K562 (cell line): Measurements from ENCODE around the gene APBB2. TPM values are rescaled to one million over a fixed set of nuclear protein-coding genes. Genes with fewer than 3 reads are reported as not detected.

ENCODE experiments used
- ATAC-seq: fragments of 200-7000 bp; cut with Tn5 transposase; 3 replicates; pipeline ENCODE4 v1.9.1; 2020; ENCODE audit warnings: moderate library complexity
- BruUV-seq: library from RNA; stranded (reverse); fragments of 400-500 nt; replicated peaks from 2 replicates; lab custom pipeline; 2021; lab: Mats Ljungman, UMichigan
- CTCF ChIA-PET: fragments of 300-600 bp; formaldehyde crosslinking; extraction: SDS; loops from one replicate; lab custom pipeline; 2021; ENCODE audit warnings: low intra/inter-chr PET ratio; lab: Yijun Ruan, JAX
- POLR2A ChIA-PET: fragments of 300-600, 350-650 bp; sonication (Branson Sonifier 250); formaldehyde crosslinking; extraction: SDS; loops from one replicate; lab custom pipeline; 2021; ENCODE audit warnings: antibody characterized with exemption, inconsistent platforms; lab: Yijun Ruan, JAX
- DNase-seq, 4 experiments: peaks; one replicate each; pipeline versions ENCODE4 v3.0.0 to v3.0.0-alpha.2; 2011 to 2018; ENCODE audit warnings: low spot score in 3 of 4, mixed read lengths in 3 of 4; ENCODE audit errors: extremely low read depth in 1 of 4
- FAIRE-seq: peaks from 2 replicates; lab custom pipeline; 2011; peaks lifted over from hg19 to GRCh38; lab: Jason Lieb, UNC
- H2AFZ ChIP-seq: 2 replicates; pipeline ENCODE4 v1.6.0; 2011; ENCODE audit warnings: low read depth, low read length, control low read depth, inconsistent platforms
- H3K27ac ChIP-seq: fragments of 200-600 bp; 3 replicates; pipeline ENCODE4 v1.8.0; 2011; ENCODE audit warnings: low read depth, mild to moderate bottlenecking, control low read depth, inconsistent platforms, low read length, moderate library complexity, mixed read lengths; ENCODE audit errors: extremely low read depth
- H3K27me3 ChIP-seq, 2 experiments: fragments of 300-600 bp in 1 of 2; 2 replicates in 1 of 2; 3 replicates in 1 of 2; pipeline versions ENCODE4 v1.6.0 to v1.8.0; 2011; ENCODE audit warnings: inconsistent platforms in 2 of 2, low read length in 2 of 2, mild to moderate bottlenecking in 1 of 2, mixed read lengths in 1 of 2, moderate library complexity in 1 of 2; ENCODE audit not compliant: control insufficient read depth in 2 of 2, insufficient read depth in 2 of 2
- H3K36me3 ChIP-seq: fragments of 300-600 bp; 3 replicates; pipeline ENCODE4 v1.8.0; 2011; ENCODE audit warnings: mild to moderate bottlenecking, low read length, inconsistent platforms; ENCODE audit not compliant: control insufficient read depth, insufficient read depth
- H3K4me1 ChIP-seq, 2 experiments: fragments of 200-600 bp in 1 of 2; replicated peaks in 1 of 2; 2 replicates in 1 of 2; 3 replicates in 1 of 2; pipeline versions ENCODE4 v1.5.1 to v1.8.0; 2011; ENCODE audit warnings: inconsistent platforms in 2 of 2, low read length in 2 of 2, mild to moderate bottlenecking in 1 of 2, mixed read lengths in 1 of 2, moderate library complexity in 1 of 2; ENCODE audit not compliant: control insufficient read depth in 2 of 2, insufficient read depth in 2 of 2
- H3K4me2 ChIP-seq: 2 replicates; pipeline ENCODE4 v1.6.1; 2011; ENCODE audit warnings: low read length, control low read depth, inconsistent platforms, mixed read lengths; ENCODE audit not compliant: insufficient read depth
- H3K4me3 ChIP-seq: fragments of 200-600 bp; sonication (generic), shearing (Covaris generic); 2 replicates; pipeline ENCODE4 v1.5.1; 2016; ENCODE audit warnings: control low read depth, inconsistent platforms
- H3K79me2 ChIP-seq: fragments of 200-600 bp; 3 replicates; pipeline ENCODE4 v1.8.0; 2011; ENCODE audit warnings: low read length, inconsistent platforms; ENCODE audit not compliant: control insufficient read depth, insufficient read depth
- H3K9ac ChIP-seq, 2 experiments: 2 replicates each; pipeline versions ENCODE4 v1.6.0 to v1.6.1; 2011; ENCODE audit warnings: low read depth in 2 of 2, low read length in 2 of 2, control low read depth in 1 of 2, inconsistent platforms in 1 of 2, mild to moderate bottlenecking in 1 of 2, mixed read lengths in 1 of 2; ENCODE audit not compliant: insufficient read depth in 1 of 2
- H3K9me1 ChIP-seq: one replicate; pipeline ENCODE4 v1.6.0; 2011; ENCODE audit warnings: inconsistent platforms, mild to moderate bottlenecking, low read length, moderate library complexity; ENCODE audit not compliant: control insufficient read depth, insufficient read depth
- H3K9me3 ChIP-seq: replicated peaks from 2 replicates; pipeline ENCODE4 v1.5.1; 2011; ENCODE audit warnings: low read depth, low read length, inconsistent platforms; ENCODE audit not compliant: control insufficient read depth, insufficient read depth
- H4K20me1 ChIP-seq: replicated peaks from 2 replicates; pipeline ENCODE4 v1.6.1; 2011; ENCODE audit warnings: low read length, inconsistent platforms, mixed read lengths; ENCODE audit not compliant: control insufficient read depth, insufficient read depth
- C11orf30 ChIP-seq: fragments of 450-650 bp; IDR thresholded peaks from 2 replicates; pipeline ENCODE4 v1.6.1; 2016; ENCODE audit warnings: low read depth, mild to moderate bottlenecking
- CREB3L1 ChIP-seq: fragments of 450-650 bp; IDR thresholded peaks from 2 replicates; pipeline ENCODE4 v1.6.1; 2014; ENCODE audit warnings: low read depth, mild to moderate bottlenecking, moderate library complexity, borderline replicate concordance
- ETV5 ChIP-seq: sonication (generic); formaldehyde crosslinking; IDR thresholded peaks from 2 replicates; pipeline ENCODE4 v1.4.0; 2020; ENCODE audit warnings: low read depth, mild to moderate bottlenecking, missing genetic modification reagents
- HMGN3 ChIP-seq: IDR thresholded peaks from 2 replicates; pipeline ENCODE4 v1.6.1; 2011; ENCODE audit warnings: borderline replicate concordance, low read depth, mild to moderate bottlenecking, mixed read lengths, low read length; ENCODE audit not compliant: insufficient read length; ENCODE audit errors: extremely low read depth
- LEF1 ChIP-seq: fragments of 450-650 bp; IDR thresholded peaks from 2 replicates; pipeline ENCODE4 v1.6.1; 2016; ENCODE audit warnings: mild to moderate bottlenecking
- MNT ChIP-seq, 2 experiments: fragments of 450-650 bp; conservative IDR thresholded peaks; 2 replicates each; pipeline ENCODE4 v1.6.1; 2017; ENCODE audit warnings: mild to moderate bottlenecking in 2 of 2, moderate library complexity in 2 of 2
- POLR2AphosphoS5 ChIP-seq: IDR thresholded peaks from 2 replicates; pipeline ENCODE4 v1.6.1; 2011; ENCODE audit warnings: mild to moderate bottlenecking, low read depth, low read length, moderate library complexity; ENCODE audit not compliant: control insufficient read depth, insufficient read depth
- POLR2H ChIP-seq: IDR thresholded peaks from 2 replicates; pipeline ENCODE4 v1.6.1; 2016; ENCODE audit warnings: missing genetic modification characterization, low read depth, mild to moderate bottlenecking, control low read depth, missing compliant biosample characterization, moderate library complexity
- RFX5 ChIP-seq: IDR thresholded peaks from 2 replicates; pipeline ENCODE4 v1.6.1; 2011; ENCODE audit warnings: low read depth, mild to moderate bottlenecking, improper control_type of control experiment, low read length
- RREB1 ChIP-seq: fragments of 250-450 bp; sonication (Bioruptor Pico); IDR thresholded peaks from 2 replicates; pipeline ENCODE4 v1.4.0; 2020
- SAFB ChIP-seq: fragments of 200-400 bp; formaldehyde crosslinking; IDR thresholded peaks from 2 replicates; pipeline ENCODE4 v1.6.1; 2017; ENCODE audit warnings: low read depth, low read length, borderline replicate concordance
- WHSC1 ChIP-seq: IDR thresholded peaks from one replicate; pipeline ENCODE4 v1.6.1; 2012; ENCODE audit warnings: low read length, control low read depth, inconsistent platforms
- ZBTB2 ChIP-seq: fragments of 450-650 bp; IDR thresholded peaks from 2 replicates; pipeline ENCODE4 v1.6.1; 2016; ENCODE audit warnings: antibody characterized with exemption
- WGBS: fragments of 100-300 bp; shearing (Covaris generic); methylation state at CpG from one replicate; pipeline ENCODE4 v1.1.6; 2016; ENCODE audit warnings: low coverage, mixed read lengths; ENCODE audit not compliant: insufficient coverage; ENCODE audit errors: missing lambda C conversion rate; 5-methylcytosine and 5-hydroxymethylcytosine counted together
- in situ Hi-C: fragments of 300-500 bp; cut with MboI; formaldehyde crosslinking; loops from 4 replicates; pipeline ENCODE4 v1.15.0; 2018; ENCODE audit warnings: inconsistent platforms, mixed read lengths
- intact Hi-C: fragments of 100-400 bp; cut with micrococcal nuclease; formaldehyde crosslinking; loops from 2 replicates; pipeline ENCODE4 v1.14.2; 2022
- polyA plus RNA-seq, 8 experiments: library from polyadenylated mRNA; depleted of rRNA in 4 of 8; stranded (reverse) in 5 of 8; unstranded in 3 of 8; fragments of >200 nt; fragmentation: Nextera tagmentation in 2 of 8; fragmentation: Illumina TruSeq in 1 of 8; extraction: Ambion mirVana in 2 of 8; extraction: Trizol in 1 of 8; gene quantifications; 2 replicates each; pipeline versions ENCODE4 v1.2.1 to v1.2.3, GENCODE V29; 2011 to 2014; ENCODE audit warnings: inconsistent platforms in 1 of 8, missing spikeins in 1 of 8
- total RNA-seq, 7 experiments: library from RNA; depleted of rRNA in 6 of 7; stranded (reverse); fragments of >200 nt in 6 of 7; fragmentation: Illumina TruSeq in 2 of 7; extraction: Trizol in 2 of 7; gene quantifications; 2 replicates each; pipeline versions ENCODE4 v1.2.1 to v1.2.3, GENCODE V29; 2011 to 2021; ENCODE audit warnings: low replicate concordance in 1 of 7

The APBB2 gene
- total and polyA plus RNA-seq, 9 of the 15 experiments (the other 6 are each of a cell fraction or from before 2014, with no cell fraction given) = 0.08 to 2.1 (median 1.4) TPM

GRCh38 chr4:40788331-40788730, 426.0 kb downstream of the APBB2 start:
- Histone ChIP-seq H3K36me3 (no peaks in the 10 kb centered on the region), H3K79me2 (no peaks in the 10 kb centered on the region), H3K27ac (no peak overlapping the region), H4K20me1 (no peaks in the 10 kb centered on the region), H3K4me1 (no peaks in the 10 kb centered on the region), H3K27me3 (peaks cover 0 to 4% of the 10 kb centered on the region in 2 experiments; a peak in 1 of 5 replicates), H3K4me2 (no peak overlapping the region), H2AFZ (no peak overlapping the region), H3K9me1 (no peaks in the 10 kb centered on the region), H3K9ac (no peak overlapping the region), H3K9me3 (no peaks in the 10 kb centered on the region), H3K4me3 (no peak overlapping the region)
- 4% methylated on average over 2 of the region's 2 CpGs for WGBS
- no TSS peak for BruUV-seq
- ChIA-PET CTCF (no interaction called here), POLR2A (no interaction called here)
- no peak for ATAC-seq
- no peak for FAIRE-seq
- in situ Hi-C loops (no loop called here), intact Hi-C loops (no loop called here)
- DNase-seq = no peak
- TF ChIP-seq ZBTB2 (no peak), RREB1 (CRISPR knock-in tag) (no peak), MNT (conservative IDR thresholded peaks at IDR 0.05) (no peak), LEF1 (no peak), HMGN3 (no peak), WHSC1 (no peak), RFX5 (no peak), POLR2H (tag) (no peak), CREB3L1 (no peak), POLR2AphosphoS5 (no peak), SAFB (no peak), ETV5 (CRISPR knock-in tag) (no peak), C11orf30 (no peak)
